Gastrocnemius medialis (tissue), 4 donors: ENCODE data around the gene POP5.

Source experiments
- POLR2A ChIP-seq, 2 donors: fragments of 450-650 bp; IDR thresholded peaks; one replicate each; pipeline ENCODE4 v1.6.1; 2017; ENCODE audit warnings: antibody characterized with exemption in 2 of 2, mild to moderate bottlenecking in 2 of 2, moderate library complexity in 2 of 2
- TF ChIP-seq, protein P1 (sequence below), 5 experiments: fragments of 450-650 bp in 3 of 5; fragments of 200-600 bp in 2 of 5; sonication (generic) in 2 of 5; IDR thresholded peaks in 4 of 5; conservative IDR thresholded peaks in 1 of 5; 1 replicate in 4 of 5; 2 replicates in 1 of 5; pipeline ENCODE4 v1.5.1; 2016 to 2019; ENCODE audit warnings: antibody characterized with exemption in 5 of 5, mild to moderate bottlenecking in 3 of 5, moderate library complexity in 3 of 5

DNA sequence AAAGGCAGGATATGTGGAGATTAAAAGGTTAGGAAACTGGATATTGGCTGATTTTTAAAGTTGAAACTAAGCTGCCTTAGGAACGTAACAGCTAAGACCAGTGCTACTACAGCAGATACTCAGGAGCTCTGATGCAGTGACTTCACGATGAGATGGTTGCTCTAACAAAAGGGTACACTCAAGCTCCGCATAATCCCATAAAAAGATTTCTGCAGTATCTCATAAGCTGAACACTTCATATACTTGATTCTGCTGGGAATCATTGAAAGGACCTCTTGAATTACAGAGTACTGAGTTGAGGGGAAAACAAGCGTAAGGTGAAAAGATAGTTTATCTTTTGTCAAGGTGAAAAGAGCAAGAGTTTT, 43.4 kb downstream of the POP5 start:
- TF ChIP-seq POLR2A (IDR thresholded peaks at IDR 0.05) = no peak
- TF ChIP-seq, protein P1, sequence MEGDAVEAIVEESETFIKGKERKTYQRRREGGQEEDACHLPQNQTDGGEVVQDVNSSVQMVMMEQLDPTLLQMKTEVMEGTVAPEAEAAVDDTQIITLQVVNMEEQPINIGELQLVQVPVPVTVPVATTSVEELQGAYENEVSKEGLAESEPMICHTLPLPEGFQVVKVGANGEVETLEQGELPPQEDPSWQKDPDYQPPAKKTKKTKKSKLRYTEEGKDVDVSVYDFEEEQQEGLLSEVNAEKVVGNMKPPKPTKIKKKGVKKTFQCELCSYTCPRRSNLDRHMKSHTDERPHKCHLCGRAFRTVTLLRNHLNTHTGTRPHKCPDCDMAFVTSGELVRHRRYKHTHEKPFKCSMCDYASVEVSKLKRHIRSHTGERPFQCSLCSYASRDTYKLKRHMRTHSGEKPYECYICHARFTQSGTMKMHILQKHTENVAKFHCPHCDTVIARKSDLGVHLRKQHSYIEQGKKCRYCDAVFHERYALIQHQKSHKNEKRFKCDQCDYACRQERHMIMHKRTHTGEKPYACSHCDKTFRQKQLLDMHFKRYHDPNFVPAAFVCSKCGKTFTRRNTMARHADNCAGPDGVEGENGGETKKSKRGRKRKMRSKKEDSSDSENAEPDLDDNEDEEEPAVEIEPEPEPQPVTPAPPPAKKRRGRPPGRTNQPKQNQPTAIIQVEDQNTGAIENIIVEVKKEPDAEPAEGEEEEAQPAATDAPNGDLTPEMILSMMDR (IDR thresholded peaks at IDR 0.05 in 4 of 5, conservative IDR thresholded peaks at IDR 0.05 in 1 of 5) = no peak
